GOT3 (cell line): ENCODE measurements around the gene ELP4.
"Not testable (repeated sequence)": the region's sequence is repeated elsewhere in the genome, so short reads cannot be mapped to it uniquely, and the experiment has no call there.

Experiments
- DNase-seq: peaks from one replicate; lab custom pipeline; 2025; ENCODE audit warnings: mixed read lengths; lab: John Stamatoyannopoulos, UW

ELP4 gene

GRCh38 chr11:31645747-31646146, 136.2 kb downstream of the ELP4 start:
- no peak for DNase-seq

GRCh38 chr11:31646216-31646615, 136.6 kb downstream of the ELP4 start:
- DNase-seq, result no peak

GRCh38 chr11:31649129-31649966, 139.8 kb downstream of the ELP4 start:
- no peak for DNase-seq

- DNase-seq, result no peak
Observed at GRCh38 chr11:31651208-31651607, 141.6 kb downstream of the ELP4 start.

- DNase-seq, result no peak
Observed at GRCh38 chr11:31651822-31652221, 142.3 kb downstream of the ELP4 start.

- DNase-seq, result no peak
Observed at GRCh38 chr11:31652528-31652927, 143.0 kb downstream of the ELP4 start.

- DNase-seq, result no peak
Observed at GRCh38 chr11:31655483-31655882, 145.9 kb downstream of the ELP4 start.

- DNase-seq, result no peak
Observed at GRCh38 chr11:31656051-31656450, 146.5 kb downstream of the ELP4 start.

- no peak for DNase-seq
Observed at GRCh38 chr11:31657091-31657490, 147.5 kb downstream of the ELP4 start.

- DNase-seq, result no peak
Observed at GRCh38 chr11:31664129-31664528, 154.6 kb downstream of the ELP4 start.

GRCh38 chr11:31664954-31665353, 155.4 kb downstream of the ELP4 start:
- no peak for DNase-seq

- DNase-seq, result no peak
Observed at GRCh38 chr11:31671681-31672080, 162.1 kb downstream of the ELP4 start.

- not testable (repeated sequence) for DNase-seq
Observed at GRCh38 chr11:31673108-31673507, 163.5 kb downstream of the ELP4 start.

- no peak for DNase-seq
Observed at GRCh38 chr11:31676280-31676982, 166.9 kb downstream of the ELP4 start.

- no peak for DNase-seq
Observed at GRCh38 chr11:31680770-31681169, 171.2 kb downstream of the ELP4 start.

GRCh38 chr11:31687256-31687655, 177.7 kb downstream of the ELP4 start:
- DNase-seq, result no peak

GRCh38 chr11:31687861-31688260, 178.3 kb downstream of the ELP4 start:
- no peak for DNase-seq

- DNase-seq, result no peak
Observed at GRCh38 chr11:31689559-31689958, 180.0 kb downstream of the ELP4 start.

- DNase-seq, result no peak
Observed at GRCh38 chr11:31690041-31690440, 180.5 kb downstream of the ELP4 start.

- no peak for DNase-seq
Observed at GRCh38 chr11:31690516-31690915, 180.9 kb downstream of the ELP4 start.

- DNase-seq, result no peak
Observed at GRCh38 chr11:31692466-31692865, 182.9 kb downstream of the ELP4 start.

GRCh38 chr11:31697049-31697448, 187.5 kb downstream of the ELP4 start:
- DNase-seq, result not testable (repeated sequence)

- DNase-seq, result no peak
Observed at GRCh38 chr11:31699066-31699465, 189.5 kb downstream of the ELP4 start.
